A549 (cell line): ENCODE data around the gene SWAP70.

Experiments
- CBX8 ChIP-seq: fragments of 200-600 bp; sonication (generic); IDR thresholded peaks from 2 replicates; pipeline ENCODE4 v1.6.1; 2016
- CTCF ChIP-seq: fragments of >200 bp; sonication (Bioruptor Twin); formaldehyde crosslinking; IDR thresholded peaks from 3 replicates; pipeline ENCODE4 v1.5.1; 2016
- EP300 ChIP-seq, 2 experiments: fragments of >200 bp; sonication (Bioruptor Twin); formaldehyde crosslinking; IDR thresholded peaks; 2 replicates in 1 of 2; 3 replicates in 1 of 2; pipeline ENCODE4 v1.6.1; 2016 to 2017

- TF ChIP-seq CBX8 (no peak), EP300 (IDR thresholded peaks at IDR 0.05) (no peak), CTCF (no peak)
Observed at GRCh38 chr11:9716275-9717039, 52.6 kb downstream of the SWAP70 start.
